ENCODE measurements around the gene GOT2.
"Not testable (repeated sequence)": the region's sequence is repeated elsewhere in the genome, so short reads cannot be mapped to it uniquely, and the experiment has no call there.

The GOT2 gene

GRCh38 chr16:58733671-58734458 lies at the start of gene GOT2:
TSS of gene GOT2 (minus strand) at chr16:58734316. CDS start at chr16:58734228, 88 bp downstream.
- Histone ChIP-seq H3K27ac (peak within 1 kb of the TSS; percentile 16 to 91 (median 81)), H3K4me3 (peak within 1 kb of the TSS; percentile 60 to 91 (median 86))

- H3K27ac ChIP-seq, H3K4me3 ChIP-seq: not testable (repeated sequence)
These were observed 45.2 kb upstream of the GOT2 start for GRCh38 chr16:58779291-58779690.

GRCh38 chr16:58773870-58774269 lies 39.8 kb upstream of the GOT2 start:
- Histone ChIP-seq H3K4me3 (no peak overlapping the region), H3K27ac (no peak overlapping the region)

- Histone ChIP-seq H3K27ac (no peak overlapping the region), H3K4me3 (no peak overlapping the region)
These were observed 34.0 kb upstream of the GOT2 start for GRCh38 chr16:58768145-58768544.

GRCh38 chr16:58767581-58767980 lies 33.5 kb upstream of the GOT2 start:
- no peak overlapping the region for H3K4me3 ChIP-seq
- no peak overlapping the region for H3K27ac ChIP-seq

- H3K27ac ChIP-seq = no peak overlapping the region
- H3K4me3 ChIP-seq = no peak overlapping the region
These were observed 22.7 kb upstream of the GOT2 start for GRCh38 chr16:58756650-58757332.

- Histone ChIP-seq H3K4me3 (no peak overlapping the region), H3K27ac (no peak overlapping the region)
These were observed 22.0 kb upstream of the GOT2 start for GRCh38 chr16:58755989-58756649.

GRCh38 chr16:58753711-58754134 lies 19.6 kb upstream of the GOT2 start:
- H3K27ac ChIP-seq = no peak overlapping the region

GRCh38 chr16:58744497-58744896 lies 10.4 kb upstream of the GOT2 start:
- Histone ChIP-seq H3K4me3 (no peak overlapping the region), H3K27ac (no peak overlapping the region)

More at GRCh38 chr16:58753711-58754134, 19.6 kb upstream of the GOT2 start:
- no peak overlapping the region for H3K4me3 ChIP-seq

- Histone ChIP-seq H3K27ac (no peak overlapping the region), H3K4me3 (no peak overlapping the region)
These were observed 7.9 kb upstream of the GOT2 start for GRCh38 chr16:58741976-58742375.

GRCh38 chr16:58741166-58741565 lies 7.0 kb upstream of the GOT2 start:
- Histone ChIP-seq H3K4me3 (no peak overlapping the region), H3K27ac (no peak overlapping the region)

- Histone ChIP-seq H3K27ac (no peak overlapping the region), H3K4me3 (no peak overlapping the region)
These were observed 4.7 kb upstream of the GOT2 start for GRCh38 chr16:58738672-58739296.

GRCh38 chr16:58736341-58736740 lies 2.2 kb upstream of the GOT2 start:
- not testable (repeated sequence) for H3K27ac ChIP-seq, H3K4me3 ChIP-seq

- H3K4me3 ChIP-seq = peak overlapping the region; percentile 60 to 91 (median 86)
- H3K27ac ChIP-seq = peak overlapping the region in 14 of 21 experiments; percentile 60 to 89 (median 82)
These were observed 307 bp upstream of the GOT2 start for GRCh38 chr16:58734459-58734787.

- peak overlapping the region; percentile 1 to 91 (median 81) for H3K27ac ChIP-seq
- H3K4me3 ChIP-seq = peak overlapping the region; percentile 60 to 91 (median 86)
These were observed 857 bp downstream of the GOT2 start for GRCh38 chr16:58733248-58733670.

GRCh38 chr16:58732545-58733247 lies 1.4 kb downstream of the GOT2 start:
- peak overlapping the region in 9 of 21 experiments; percentile 1 to 91 (median 83) for H3K27ac ChIP-seq
- H3K4me3 ChIP-seq = peak overlapping the region; percentile 60 to 91 (median 86)

- Histone ChIP-seq H3K27ac (no peak overlapping the region), H3K4me3 (no peak overlapping the region)
These were observed 3.3 kb downstream of the GOT2 start for GRCh38 chr16:58730724-58731370.

GRCh38 chr16:58727796-58728568 lies 6.1 kb downstream of the GOT2 start:
- Histone ChIP-seq H3K27ac (no peak overlapping the region), H3K4me3 (no peak overlapping the region)
